K562 (cell line): ENCODE data around the gene TARP.
A peak's percentile ranks its signal among the peaks of the same experiment; 100 is the strongest.

ENCODE experiments used
- E4F1 ChIP-seq: fragments of 250-450 bp; sonication (Bioruptor Pico); IDR thresholded peaks from 2 replicates; pipeline ENCODE4 v1.5.0; 2021; ENCODE audit warnings: mild to moderate bottlenecking, borderline replicate concordance
- HMGXB4 ChIP-seq: sonication (generic); formaldehyde crosslinking; IDR thresholded peaks from 2 replicates; pipeline ENCODE4 v1.8.1; 2023; ENCODE audit warnings: mild to moderate bottlenecking, missing genetic modification reagents
- MGA ChIP-seq: fragments of 450-650 bp; IDR thresholded peaks from 2 replicates; pipeline ENCODE4 v1.6.1; 2016; ENCODE audit warnings: mild to moderate bottlenecking, moderate library complexity
- MNT ChIP-seq, 2 experiments: fragments of 450-650 bp; conservative IDR thresholded peaks; 2 replicates each; pipeline ENCODE4 v1.6.1; 2017; ENCODE audit warnings: mild to moderate bottlenecking in 2 of 2, moderate library complexity in 2 of 2
- PATZ1 ChIP-seq: fragments of 250-450 bp; sonication (Bioruptor Pico); IDR thresholded peaks from 2 replicates; pipeline ENCODE4 v1.5.0; 2020; ENCODE audit warnings: mild to moderate bottlenecking, borderline replicate concordance
- PHF8 ChIP-seq: fragments of 200-600 bp; sonication (generic); IDR thresholded peaks from 2 replicates; pipeline ENCODE4 v1.6.1; 2012; ENCODE audit warnings: mixed run types, mild to moderate bottlenecking, inconsistent platforms, low read length, moderate library complexity, borderline replicate concordance

The TARP gene

GRCh38 chr7:38311329-38311937 lies 38.0 kb upstream of the TARP start (continued):
- TF ChIP-seq E4F1, result no peak
- TF ChIP-seq PHF8, result peak; percentile 94
- TF ChIP-seq MGA, result peak; percentile 85
- TF ChIP-seq HMGXB4 (CRISPR knock-in tag), result no peak
- TF ChIP-seq MNT (conservative IDR thresholded peaks at IDR 0.05), result peak in 1 of 2 experiments; percentile 55; a peak in 1 of 4 replicates
- TF ChIP-seq PATZ1 (CRISPR knock-in tag), result no peak
